Stimulated activated CD8-positive, alpha-beta memory T cell treated with anti-CD3 and anti-CD28 coated beads, Interleukin-7, amount 100 ng/mL, for 4 hours (primary cell): Measurements from ENCODE around the gene ODAM.
"Not testable (repeated sequence)": the region's sequence is repeated elsewhere in the genome, so short reads cannot be mapped to it uniquely, and the experiment has no call there.

ENCODE experiments used
- DNase-seq, 2 donors: peaks; one replicate each; pipeline ENCODE4 v3.0.0-alpha.2; 2020; ENCODE audit warnings: low read depth in 2 of 2

Gene ODAM, protein sequence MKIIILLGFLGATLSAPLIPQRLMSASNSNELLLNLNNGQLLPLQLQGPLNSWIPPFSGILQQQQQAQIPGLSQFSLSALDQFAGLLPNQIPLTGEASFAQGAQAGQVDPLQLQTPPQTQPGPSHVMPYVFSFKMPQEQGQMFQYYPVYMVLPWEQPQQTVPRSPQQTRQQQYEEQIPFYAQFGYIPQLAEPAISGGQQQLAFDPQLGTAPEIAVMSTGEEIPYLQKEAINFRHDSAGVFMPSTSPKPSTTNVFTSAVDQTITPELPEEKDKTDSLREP

DNA sequence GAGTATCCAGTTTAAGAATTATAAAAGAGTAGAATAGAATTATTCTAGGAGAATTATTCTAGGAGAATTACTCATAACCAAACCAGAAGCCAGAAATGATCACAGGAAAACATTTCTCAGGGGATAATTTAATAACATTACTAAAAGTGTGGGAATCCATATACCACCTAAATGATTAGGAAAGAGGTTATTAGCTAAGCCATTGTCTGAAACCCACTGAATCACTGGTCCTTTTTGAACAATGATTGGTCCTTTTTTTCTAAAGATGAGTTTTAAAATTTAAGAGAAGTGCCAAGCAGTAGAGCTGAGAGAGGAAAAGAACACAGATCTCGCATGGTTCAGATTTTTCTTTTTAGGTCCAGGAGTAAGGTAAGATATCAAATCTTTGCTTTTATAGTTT is at the start of gene ODAM:
TSS of gene ODAM (plus strand) at position 301 of the 400 bp plus-strand sequence. CDS start 819 bp downstream, outside the sequence.
- DNase-seq: no peak

- no peak for DNase-seq
Measured at GRCh38 chr4:70151271-70151670, 44.3 kb upstream of the ODAM start.

DNA sequence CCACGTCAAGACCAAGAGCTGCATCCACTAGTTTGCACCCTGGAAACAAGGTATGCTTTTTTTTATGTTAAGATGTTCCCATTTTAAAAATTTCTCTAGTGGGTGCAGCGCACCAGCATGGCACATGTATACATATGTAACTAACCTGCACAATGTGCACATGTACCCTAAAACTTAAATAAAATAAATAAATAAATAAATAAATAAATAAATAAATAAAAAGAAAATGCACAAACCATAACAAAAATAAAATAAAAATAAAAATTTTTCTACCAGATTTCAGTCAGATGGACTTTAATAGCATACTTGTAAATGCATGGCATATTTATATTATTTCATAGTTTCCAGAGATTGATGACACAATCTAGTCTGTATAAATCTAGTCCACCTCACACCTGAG is 43.4 kb upstream of the ODAM start:
- DNase-seq: no peak

GRCh38 chr4:70153937-70154336 is 41.6 kb upstream of the ODAM start, which contains the start of gene PRR27:
Gene PRR27, plus strand, starts transcription at chr4:70154237. Its CDS starts 139 bp downstream, at chr4:70154376.
- no peak for DNase-seq

DNA sequence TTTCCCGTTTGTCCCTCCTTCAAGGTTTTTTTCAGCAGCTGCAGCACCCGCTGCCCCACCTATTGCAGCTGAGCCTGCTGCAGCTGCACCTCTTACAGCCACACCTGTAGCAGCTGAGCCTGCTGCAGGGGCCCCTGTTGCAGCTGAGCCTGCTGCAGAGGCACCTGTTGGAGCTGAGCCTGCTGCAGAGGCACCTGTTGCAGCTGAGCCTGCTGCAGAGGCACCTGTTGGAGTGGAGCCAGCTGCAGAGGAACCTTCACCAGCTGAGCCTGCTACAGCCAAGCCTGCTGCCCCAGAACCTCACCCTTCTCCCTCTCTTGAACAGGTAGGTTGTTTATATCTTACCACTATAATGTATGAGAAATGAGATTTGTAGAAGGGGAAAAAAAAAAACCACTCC is 36.9 kb upstream of the ODAM start:
- no peak for DNase-seq

DNA sequence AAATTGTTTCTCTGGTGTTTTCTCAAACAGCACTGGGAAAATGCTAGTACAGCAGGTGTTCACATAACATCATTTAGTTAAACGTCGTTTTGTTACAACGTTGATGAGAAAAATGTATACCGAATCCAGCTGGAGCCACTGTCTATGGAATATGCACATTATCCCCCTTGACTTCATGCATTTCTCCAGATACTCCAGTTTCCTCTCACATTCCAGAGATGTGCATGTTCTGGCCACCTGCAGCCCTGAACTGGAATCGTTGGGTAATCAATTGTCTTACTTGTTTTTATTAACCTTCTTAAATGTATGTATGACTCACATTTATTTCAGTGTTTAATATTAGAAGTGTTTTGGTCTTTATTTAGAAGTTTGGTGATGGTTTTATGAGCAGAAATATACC is 18.4 kb upstream of the ODAM start:
- no peak for DNase-seq

DNA sequence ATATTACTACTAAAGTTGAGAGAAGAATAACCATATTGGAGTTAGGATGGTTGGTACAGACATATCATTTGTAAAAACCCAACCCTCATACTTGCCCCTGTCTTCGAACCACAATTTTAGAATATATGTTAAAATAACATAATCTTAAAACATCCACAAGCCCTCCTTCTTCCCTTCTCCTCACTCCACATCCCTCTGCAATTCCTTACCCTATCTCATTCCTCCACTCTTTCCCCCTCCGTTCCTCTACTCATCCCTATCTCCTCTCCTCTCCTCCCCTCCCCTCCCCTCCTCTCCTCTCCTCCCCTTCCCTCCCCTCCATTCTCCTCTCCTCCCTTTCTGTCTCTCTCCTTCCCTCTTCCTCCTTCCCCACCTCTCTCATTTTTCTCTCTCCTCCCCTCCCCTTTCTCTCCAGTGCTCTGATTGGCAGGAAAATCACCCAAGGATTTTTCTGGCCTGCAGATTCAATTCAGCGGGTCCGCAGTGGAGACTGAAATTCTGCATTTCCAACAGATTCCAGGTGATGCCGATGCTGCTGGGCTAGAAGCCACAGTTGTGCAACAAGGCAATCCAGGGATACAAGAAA is 17.4 kb upstream of the ODAM start:
- DNase-seq: no peak

DNA sequence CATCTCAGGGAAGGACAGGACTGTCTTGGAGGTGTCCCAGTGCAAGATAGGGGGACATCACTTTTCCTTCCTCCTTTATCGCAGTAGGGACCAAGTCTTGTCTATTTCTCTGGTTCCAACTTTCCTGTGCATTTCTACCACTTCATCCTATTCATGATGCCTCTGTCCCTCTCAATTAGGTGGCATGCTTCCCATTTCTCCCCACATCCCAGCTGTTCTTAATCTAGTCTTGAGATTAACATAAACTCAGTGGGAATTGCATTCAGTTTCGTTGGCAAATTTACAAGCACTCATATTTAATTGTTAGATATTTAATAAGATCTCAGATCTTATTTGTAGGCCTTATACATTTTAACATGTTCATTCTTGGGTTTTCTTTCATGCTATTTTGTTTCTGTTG is 15.7 kb upstream of the ODAM start:
- DNase-seq: no peak

GRCh38 chr4:70181864-70182263 is 13.7 kb upstream of the ODAM start:
- DNase-seq: no peak

GRCh38 chr4:70182517-70183167 is 12.9 kb upstream of the ODAM start:
- no peak for DNase-seq

GRCh38 chr4:70183168-70183939 is 12.2 kb upstream of the ODAM start:
- no peak for DNase-seq

DNA sequence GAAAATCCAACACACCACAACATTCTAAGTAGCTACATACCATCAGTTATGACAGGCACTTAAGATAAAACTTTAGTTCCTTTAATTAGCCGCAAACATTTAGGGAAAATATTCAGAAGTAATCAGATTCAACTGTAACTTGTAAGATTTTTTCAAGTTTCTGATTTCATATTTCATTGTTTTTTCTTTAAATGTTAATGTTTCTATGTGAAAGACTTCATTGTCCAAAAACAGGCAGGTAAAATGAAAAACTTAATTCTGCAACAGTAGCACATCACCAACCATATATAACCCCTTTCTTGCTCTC is 11.6 kb upstream of the ODAM start:
- no peak for DNase-seq

GRCh38 chr4:70187216-70187615 is 8.3 kb upstream of the ODAM start:
- no peak for DNase-seq

GRCh38 chr4:70190579-70190978 is 4.9 kb upstream of the ODAM start:
- DNase-seq: no peak

DNA sequence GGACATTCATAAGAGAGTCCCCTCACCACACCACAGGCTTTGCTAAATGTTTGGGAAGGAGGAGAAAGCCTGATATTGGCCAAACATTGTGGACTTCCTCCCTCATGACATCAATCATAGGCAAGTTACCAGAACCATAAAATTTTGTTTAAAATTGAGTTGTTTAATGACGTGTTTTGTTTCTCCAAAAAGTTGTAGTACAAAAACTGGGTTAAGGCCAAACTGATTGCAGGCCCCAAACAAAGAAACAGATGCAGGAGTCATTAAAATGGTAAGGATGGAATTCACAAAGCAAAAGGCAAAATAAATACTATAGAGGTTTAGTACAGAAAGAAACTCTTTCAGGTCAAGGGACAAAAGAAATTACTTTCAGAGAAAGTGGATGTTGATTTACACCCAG is 3.9 kb upstream of the ODAM start:
- DNase-seq: no peak

DNA sequence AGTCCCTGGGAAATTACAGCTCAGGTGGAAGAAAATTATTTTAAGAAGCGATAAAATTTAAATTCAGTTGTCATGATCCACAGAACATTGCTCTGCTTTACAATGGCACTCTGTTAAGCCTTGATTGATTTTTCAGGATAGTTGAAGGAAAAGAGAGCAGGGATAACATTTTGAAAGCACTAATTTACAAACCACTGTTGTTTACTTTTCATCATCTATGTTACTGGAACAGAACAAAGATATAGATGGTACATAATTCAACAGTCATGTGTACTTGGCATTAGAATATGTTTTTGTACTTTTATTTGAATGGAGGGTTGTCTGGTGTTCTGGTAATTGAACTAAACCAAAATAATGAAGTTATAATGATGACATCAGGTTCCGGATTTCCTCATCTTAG is 2.6 kb upstream of the ODAM start:
- no peak for DNase-seq

GRCh38 chr4:70196857-70197256 is 1.3 kb downstream of the ODAM start:
- DNase-seq: no peak

GRCh38 chr4:70197842-70198241 is 2.3 kb downstream of the ODAM start:
- no peak for DNase-seq

DNA sequence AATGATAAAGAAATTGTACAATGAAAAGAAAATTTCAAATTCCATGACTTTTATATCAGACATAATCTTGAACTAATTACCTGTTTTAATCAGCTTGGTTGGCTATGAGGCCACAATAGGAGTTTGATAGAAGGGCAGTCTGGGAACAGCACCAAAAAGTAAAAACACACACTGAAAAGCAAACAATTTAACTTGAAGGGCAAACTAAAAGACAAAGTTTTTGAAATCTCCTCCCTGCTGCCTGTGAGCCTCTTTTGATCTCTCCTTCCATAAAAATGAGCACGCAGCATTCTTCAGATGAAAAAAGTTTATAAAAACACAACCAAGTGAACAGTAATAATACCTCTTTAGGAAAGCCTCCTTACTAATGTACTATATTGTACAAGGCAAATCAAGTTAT is 8.1 kb downstream of the ODAM start:
- DNase-seq: no peak

- DNase-seq: not testable (repeated sequence)
Measured at GRCh38 chr4:70212752-70213151, 17.2 kb downstream of the ODAM start.

GRCh38 chr4:70216109-70216508 is 20.6 kb downstream of the ODAM start:
- DNase-seq: not testable (repeated sequence)

GRCh38 chr4:70216550-70216949 is 21.0 kb downstream of the ODAM start:
- DNase-seq: not testable (repeated sequence)

GRCh38 chr4:70221389-70221788 is 25.9 kb downstream of the ODAM start:
- not testable (repeated sequence) for DNase-seq
